WTC11 (cell line): Measurements from ENCODE around the gene CAPN13. TPM values are rescaled to one million over a fixed set of nuclear protein-coding genes. Genes with fewer than 3 reads are reported as not detected.

Experiments used
- ATAC-seq: fragments of 200-7000 bp; cut with Tn5 transposase; 2 replicates; pipeline ENCODE4 v1.10.0; 2021; ENCODE audit warnings: mild to moderate bottlenecking, moderate library complexity
- CTCF ChIA-PET: fragments of 300-600 bp; sonication (Branson Sonifier 250); formaldehyde crosslinking; loops from one replicate; lab custom pipeline; 2021; ENCODE audit warnings: antibody characterized with exemption; lab: Charles Lee
- POLR2A ChIA-PET: fragments of 350-600 bp; sonication (Branson Sonifier 250); formaldehyde crosslinking; loops from one replicate; lab custom pipeline; 2021; ENCODE audit warnings: antibody characterized with exemption; lab: Charles Lee
- DNase-seq: peaks from one replicate; pipeline ENCODE4 v3.0.0; 2021; ENCODE audit warnings: low spot score
- H3K27ac Mint-ChIP-seq: 2 replicates; pipeline ENCODE4 v1.8.0; 2021; ENCODE audit warnings: mixed read lengths
- H3K27me3 Mint-ChIP-seq: 2 replicates; pipeline ENCODE4 v1.8.0; 2021; ENCODE audit warnings: low read depth, mild to moderate bottlenecking, moderate library complexity, mixed read lengths
- H3K36me3 Mint-ChIP-seq: 2 replicates; pipeline ENCODE4 v1.8.0; 2021; ENCODE audit warnings: mixed read lengths
- H3K4me1 Mint-ChIP-seq: 2 replicates; pipeline ENCODE4 v1.8.0; 2022; ENCODE audit warnings: mixed read lengths
- H3K4me3 Mint-ChIP-seq: 2 replicates; pipeline ENCODE4 v1.8.0; 2021; ENCODE audit warnings: mild to moderate bottlenecking, moderate library complexity, mixed read lengths
- H3K9me3 Mint-ChIP-seq: 2 replicates; pipeline ENCODE4 v1.8.0; 2021; ENCODE audit warnings: mixed read lengths
- ATF1 ChIP-seq: sonication (generic); formaldehyde crosslinking; IDR thresholded peaks from 2 replicates; pipeline ENCODE4 v1.8.1; 2023; ENCODE audit warnings: mild to moderate bottlenecking, moderate library complexity, missing genetic modification reagents
- CTCF ChIP-seq: fragments of 200-600 bp; IDR thresholded peaks from 2 replicates; pipeline ENCODE4 v1.8.0; 2022; ENCODE audit warnings: antibody characterized with exemption
- E2F5 ChIP-seq: sonication (generic); formaldehyde crosslinking; IDR thresholded peaks from 2 replicates; pipeline ENCODE4 v1.8.1; 2022; ENCODE audit warnings: mild to moderate bottlenecking, moderate library complexity, missing genetic modification reagents
- EMX1 ChIP-seq: fragments of 250-450 bp; sonication (Bioruptor Pico); IDR thresholded peaks from 2 replicates; pipeline ENCODE4 v1.8.0; 2021; ENCODE audit warnings: mild to moderate bottlenecking
- ESRRA ChIP-seq: sonication (generic); formaldehyde crosslinking; IDR thresholded peaks from 2 replicates; pipeline ENCODE4 v1.8.1; 2022; ENCODE audit warnings: mild to moderate bottlenecking, missing genetic modification reagents, borderline replicate concordance
- GRHL2 ChIP-seq: fragments of 250-450 bp; sonication (Bioruptor Pico); IDR thresholded peaks from 2 replicates; pipeline ENCODE4 v1.8.0; 2022; ENCODE audit warnings: mild to moderate bottlenecking, moderate library complexity; ENCODE audit not compliant: insufficient replicate concordance, severe bottlenecking
- IRF2 ChIP-seq: sonication (generic); formaldehyde crosslinking; IDR thresholded peaks from 2 replicates; pipeline ENCODE4 v1.8.0; 2022; ENCODE audit warnings: low read depth, missing genetic modification reagents, borderline replicate concordance
- NFATC4 ChIP-seq: fragments of 250-450 bp; sonication (Bioruptor Pico); IDR thresholded peaks from 2 replicates; pipeline ENCODE4 v1.9.0; 2021; ENCODE audit warnings: mild to moderate bottlenecking
- NFYB ChIP-seq: sonication (generic); formaldehyde crosslinking; conservative IDR thresholded peaks from 2 replicates; pipeline ENCODE4 v1.8.0; 2022; ENCODE audit warnings: low read depth, missing genetic modification reagents
- NR2C2 ChIP-seq: sonication (generic); formaldehyde crosslinking; IDR thresholded peaks from 2 replicates; pipeline ENCODE4 v1.8.0; 2022; ENCODE audit warnings: mild to moderate bottlenecking, missing genetic modification reagents
- TEAD1 ChIP-seq: sonication (generic); formaldehyde crosslinking; IDR thresholded peaks from 2 replicates; pipeline ENCODE4 v1.8.0; 2022; ENCODE audit warnings: mild to moderate bottlenecking, missing genetic modification reagents
- TP53 ChIP-seq: sonication (generic); formaldehyde crosslinking; IDR thresholded peaks from 2 replicates; pipeline ENCODE4 v1.8.1; 2023; ENCODE audit warnings: mild to moderate bottlenecking, missing genetic modification reagents
- ZNF263 ChIP-seq: sonication (generic); formaldehyde crosslinking; IDR thresholded peaks from 2 replicates; pipeline ENCODE4 v1.8.1; 2022; ENCODE audit warnings: low read depth, mild to moderate bottlenecking, moderate library complexity, missing genetic modification reagents
- ZNF317 ChIP-seq: sonication (generic); formaldehyde crosslinking; IDR thresholded peaks from 2 replicates; pipeline ENCODE4 v1.8.1; 2023; ENCODE audit warnings: low read depth, mild to moderate bottlenecking, moderate library complexity, missing genetic modification reagents, borderline replicate concordance
- ZNF423 ChIP-seq: fragments of 250-450 bp; sonication (Bioruptor Pico); IDR thresholded peaks from 2 replicates; pipeline ENCODE4 v2.1.2; 2022; ENCODE audit warnings: mild to moderate bottlenecking, moderate library complexity
- total RNA-seq: library from RNA; stranded (reverse); gene quantifications from 3 replicates; pipeline ENCODE4 v1.2.3, GENCODE V29; 2021
- TF ChIP-seq, protein P1 (sequence below): fragments of 250-450 bp; sonication (Bioruptor Pico); IDR thresholded peaks from 2 replicates; pipeline ENCODE4 v2.1.2; 2022; ENCODE audit warnings: mild to moderate bottlenecking, moderate library complexity
- TF ChIP-seq, protein P2 (sequence below): fragments of 250-450 bp; sonication (Bioruptor Pico); IDR thresholded peaks from 2 replicates; pipeline ENCODE4 v1.8.0; 2021; ENCODE audit warnings: mild to moderate bottlenecking
- TF ChIP-seq, protein P3 (sequence below): sonication (generic); formaldehyde crosslinking; IDR thresholded peaks from 2 replicates; pipeline ENCODE4 v1.8.1; 2023; ENCODE audit warnings: mild to moderate bottlenecking, moderate library complexity, missing genetic modification reagents

The CAPN13 gene
- total RNA-seq, 1 experiment from 2014 or later, result 1.7 TPM

DNA sequence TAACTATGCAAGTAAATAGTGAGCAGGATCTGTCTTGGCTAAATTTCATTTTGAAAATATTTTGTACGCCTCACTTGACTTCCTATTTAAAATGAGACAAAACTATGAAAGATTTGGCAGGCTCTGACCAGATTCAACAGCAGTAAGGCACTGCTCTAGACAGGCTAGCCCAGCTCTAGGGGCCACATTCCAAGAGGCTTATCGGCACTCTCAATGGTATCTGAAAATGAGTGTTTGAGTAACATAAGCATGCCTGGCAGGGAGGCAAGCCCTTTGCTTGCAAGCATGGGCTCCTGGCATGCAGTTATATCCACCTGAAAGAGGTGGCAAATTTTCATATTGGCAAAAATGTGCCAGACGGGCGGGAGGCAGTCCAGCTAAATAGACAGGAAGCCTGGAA lies 10.5 kb downstream of the CAPN13 start (continued):
- TF ChIP-seq, protein P1, sequence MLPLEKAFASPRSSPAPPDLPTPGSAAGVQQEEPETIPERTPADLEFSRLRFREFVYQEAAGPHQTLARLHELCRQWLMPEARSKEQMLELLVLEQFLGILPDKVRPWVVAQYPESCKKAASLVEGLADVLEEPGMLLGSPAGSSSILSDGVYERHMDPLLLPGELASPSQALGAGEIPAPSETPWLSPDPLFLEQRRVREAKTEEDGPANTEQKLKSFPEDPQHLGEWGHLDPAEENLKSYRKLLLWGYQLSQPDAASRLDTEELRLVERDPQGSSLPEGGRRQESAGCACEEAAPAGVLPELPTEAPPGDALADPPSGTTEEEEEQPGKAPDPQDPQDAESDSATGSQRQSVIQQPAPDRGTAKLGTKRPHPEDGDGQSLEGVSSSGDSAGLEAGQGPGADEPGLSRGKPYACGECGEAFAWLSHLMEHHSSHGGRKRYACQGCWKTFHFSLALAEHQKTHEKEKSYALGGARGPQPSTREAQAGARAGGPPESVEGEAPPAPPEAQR (CRISPR knock-in tag), result no peak
- TF ChIP-seq TP53 (CRISPR knock-in tag), result no peak
- no peak for TF ChIP-seq ATF1 (CRISPR knock-in tag)
- no peak for TF ChIP-seq TEAD1 (CRISPR knock-in tag)
- TF ChIP-seq IRF2 (CRISPR knock-in tag), result no peak
- no peak for TF ChIP-seq ESRRA
- TF ChIP-seq, protein P2, sequence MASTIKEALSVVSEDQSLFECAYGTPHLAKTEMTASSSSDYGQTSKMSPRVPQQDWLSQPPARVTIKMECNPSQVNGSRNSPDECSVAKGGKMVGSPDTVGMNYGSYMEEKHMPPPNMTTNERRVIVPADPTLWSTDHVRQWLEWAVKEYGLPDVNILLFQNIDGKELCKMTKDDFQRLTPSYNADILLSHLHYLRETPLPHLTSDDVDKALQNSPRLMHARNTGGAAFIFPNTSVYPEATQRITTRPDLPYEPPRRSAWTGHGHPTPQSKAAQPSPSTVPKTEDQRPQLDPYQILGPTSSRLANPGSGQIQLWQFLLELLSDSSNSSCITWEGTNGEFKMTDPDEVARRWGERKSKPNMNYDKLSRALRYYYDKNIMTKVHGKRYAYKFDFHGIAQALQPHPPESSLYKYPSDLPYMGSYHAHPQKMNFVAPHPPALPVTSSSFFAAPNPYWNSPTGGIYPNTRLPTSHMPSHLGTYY (CRISPR knock-in tag), result no peak
- TF ChIP-seq GRHL2, result no peak

GRCh38 chr2:30792521-30792920 lies 14.7 kb downstream of the CAPN13 start:
- Mint-ChIP-seq H3K4me3 (no peak overlapping the region), H3K27me3 (no peaks in the 10 kb centered on the region), H3K27ac (no peak overlapping the region), H3K9me3 (no peaks in the 10 kb centered on the region), H3K4me1 (peaks cover 20% of the 10 kb centered on the region), H3K36me3 (no peaks in the 10 kb centered on the region)
- ChIA-PET POLR2A (no interaction called here), CTCF (interaction anchor here (1.4 kb wide), 1 partner anchor 81 kb away, joined by 3 read pairs; no protein-coding TSS in a partner anchor)
- ATAC-seq (no peak), DNase-seq (no peak)
- TF ChIP-seq TP53 (CRISPR knock-in tag), result no peak
- no peak for TF ChIP-seq ESRRA
- TF ChIP-seq NR2C2 (CRISPR knock-in tag), result no peak
- no peak for TF ChIP-seq ZNF263 (CRISPR knock-in tag)
- TF ChIP-seq, protein P1 (CRISPR knock-in tag), result no peak
- TF ChIP-seq CTCF, result no peak
- TF ChIP-seq, protein P3, sequence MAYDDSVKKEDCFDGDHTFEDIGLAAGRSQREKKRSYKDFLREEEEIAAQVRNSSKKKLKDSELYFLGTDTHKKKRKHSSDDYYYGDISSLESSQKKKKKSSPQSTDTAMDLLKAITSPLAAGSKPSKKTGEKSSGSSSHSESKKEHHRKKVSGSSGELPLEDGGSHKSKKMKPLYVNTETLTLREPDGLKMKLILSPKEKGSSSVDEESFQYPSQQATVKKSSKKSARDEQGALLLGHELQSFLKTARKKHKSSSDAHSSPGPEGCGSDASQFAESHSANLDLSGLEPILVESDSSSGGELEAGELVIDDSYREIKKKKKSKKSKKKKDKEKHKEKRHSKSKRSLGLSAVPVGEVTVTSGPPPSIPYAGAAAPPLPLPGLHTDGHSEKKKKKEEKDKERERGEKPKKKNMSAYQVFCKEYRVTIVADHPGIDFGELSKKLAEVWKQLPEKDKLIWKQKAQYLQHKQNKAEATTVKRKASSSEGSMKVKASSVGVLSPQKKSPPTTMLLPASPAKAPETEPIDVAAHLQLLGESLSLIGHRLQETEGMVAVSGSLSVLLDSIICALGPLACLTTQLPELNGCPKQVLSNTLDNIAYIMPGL (CRISPR knock-in tag), result no peak
- TF ChIP-seq ZNF317, result no peak
- no peak for TF ChIP-seq NFATC4 (CRISPR knock-in tag)
- no peak for TF ChIP-seq ZNF423 (CRISPR knock-in tag)
- no peak for TF ChIP-seq EMX1 (CRISPR knock-in tag)
- no peak for TF ChIP-seq NFYB (CRISPR knock-in tag)
- no peak for TF ChIP-seq E2F5 (CRISPR knock-in tag)
- TF ChIP-seq, all 79 proteins: peak for 0
